H1 (cell line): ENCODE measurements around the gene FGD6. TPM values are rescaled to one million over a fixed set of nuclear protein-coding genes. Genes with fewer than 3 reads are reported as not detected.

Source experiments
- CTCF ChIA-PET: fragments of 300-600 bp; sonication (Branson Sonifier 250); formaldehyde crosslinking; loops from one replicate; lab custom pipeline; 2021; ENCODE audit not compliant: partially characterized antibody; lab: Charles Lee
- POLR2A ChIA-PET: fragments of 300-600 bp; sonication (Branson Sonifier 250); formaldehyde crosslinking; loops from one replicate; lab custom pipeline; 2021; ENCODE audit warnings: inconsistent platforms; ENCODE audit not compliant: partially characterized antibody; lab: Charles Lee
- DNase-seq, 2 experiments: peaks; one replicate each; pipeline versions ENCODE4 v3.0.0 to v3.0.0-alpha.2; 2010 to 2022; ENCODE audit warnings: low spot score in 2 of 2, low read depth in 1 of 2, mixed read lengths in 1 of 2
- FAIRE-seq: peaks from 2 replicates; lab custom pipeline; 2011; peaks lifted over from hg19 to GRCh38; lab: Jason Lieb, UNC
- H2AFZ ChIP-seq: 2 replicates; pipeline ENCODE4 v1.8.1; 2012; ENCODE audit warnings: low read length, inconsistent platforms
- H2AK5ac ChIP-seq: 2 replicates; pipeline ENCODE4 v1.6.1; 2013; ENCODE audit warnings: low read depth, low read length
- H2BK120ac ChIP-seq: replicated peaks from 2 replicates; pipeline ENCODE3; 2013; ENCODE audit warnings: low read depth, low read length, inconsistent platforms
- H2BK12ac ChIP-seq: 2 replicates; pipeline ENCODE4 v1.6.1; 2013; ENCODE audit warnings: low read depth, low read length
- H2BK15ac ChIP-seq: 2 replicates; pipeline ENCODE4 v1.6.1; 2013; ENCODE audit warnings: low read length
- H2BK20ac ChIP-seq: 2 replicates; pipeline ENCODE4 v1.6.1; 2013; ENCODE audit warnings: low read length
- H2BK5ac ChIP-seq: 2 replicates; pipeline ENCODE4 v1.6.1; 2013; ENCODE audit warnings: low read depth, low read length
- H3K14ac ChIP-seq: 2 replicates; pipeline ENCODE4 v1.6.1; 2013; ENCODE audit warnings: inconsistent platforms; ENCODE audit not compliant: insufficient read length
- H3K18ac ChIP-seq: 2 replicates; pipeline ENCODE4 v1.6.1; 2013; ENCODE audit warnings: low read length; ENCODE audit errors: extremely low read depth
- H3K23ac ChIP-seq: 2 replicates; pipeline ENCODE4 v1.6.1; 2013; ENCODE audit warnings: inconsistent platforms; ENCODE audit not compliant: insufficient read length
- H3K23me2 ChIP-seq: 2 replicates; pipeline ENCODE4 v1.6.1; 2013; ENCODE audit warnings: low read depth, low read length
- H3K27ac ChIP-seq: 2 replicates; pipeline ENCODE4 v1.6.1; 2011; ENCODE audit warnings: low read depth, low read length, inconsistent platforms
- H3K27me3 ChIP-seq, 4 experiments: replicated peaks in 1 of 4; 1 replicate in 1 of 4; 2 replicates in 3 of 4; pipeline versions ENCODE4 v1.6.1 to v1.8.1; 2011 to 2013; ENCODE audit warnings: low read length in 3 of 4, mild to moderate bottlenecking in 3 of 4, inconsistent platforms in 2 of 4, mixed read lengths in 2 of 4, moderate library complexity in 1 of 4; ENCODE audit not compliant: control insufficient read depth in 3 of 4, insufficient read depth in 3 of 4; ENCODE audit errors: extremely low read depth in 1 of 4
- H3K36me3 ChIP-seq, 4 experiments: 2 replicates each; pipeline versions ENCODE4 v1.6.1 to v1.8.1; 2011 to 2013; ENCODE audit warnings: mild to moderate bottlenecking in 4 of 4, low read length in 3 of 4, moderate library complexity in 2 of 4, control low read depth in 1 of 4, inconsistent platforms in 1 of 4; ENCODE audit not compliant: insufficient read depth in 4 of 4, control insufficient read depth in 2 of 4
- H3K4ac ChIP-seq: replicated peaks from 2 replicates; pipeline ENCODE3; 2013; ENCODE audit warnings: low read length, low read depth, mixed read lengths, inconsistent platforms; ENCODE audit not compliant: insufficient read length
- H3K4me1 ChIP-seq, 4 experiments: replicated peaks in 1 of 4; 1 replicate in 1 of 4; 2 replicates in 3 of 4; pipeline versions ENCODE4 v1.6.1 to v1.8.1; 2011 to 2013; ENCODE audit warnings: low read length in 3 of 4, inconsistent platforms in 2 of 4, mixed read lengths in 1 of 4; ENCODE audit not compliant: insufficient read depth in 4 of 4, control insufficient read depth in 3 of 4
- H3K4me2 ChIP-seq, 2 experiments: 2 replicates each; pipeline versions ENCODE4 v1.6.1 to v1.8.1; 2011 to 2013; ENCODE audit warnings: low read depth in 2 of 2, low read length in 2 of 2, control low read depth in 1 of 2, inconsistent platforms in 1 of 2, mild to moderate bottlenecking in 1 of 2; ENCODE audit not compliant: insufficient read depth in 1 of 2
- H3K4me3 ChIP-seq, 4 experiments: fragments of 200-600, 300-600 bp in 1 of 4; sonication (generic), shearing (Covaris generic), sonication (Bioruptor Twin) in 1 of 4; 2 replicates each; pipeline versions ENCODE4 v1.5.1 to v1.8.1; 2011 to 2016; ENCODE audit warnings: low read length in 4 of 4, low read depth in 3 of 4, control low read depth in 2 of 4, inconsistent platforms in 2 of 4, mild to moderate bottlenecking in 2 of 4, mixed read lengths in 1 of 4, moderate library complexity in 1 of 4; ENCODE audit not compliant: insufficient read depth in 2 of 4; ENCODE audit errors: extremely low read depth in 1 of 4
- H3K56ac ChIP-seq: replicated peaks from 2 replicates; pipeline ENCODE3; 2013; ENCODE audit warnings: low read depth, mild to moderate bottlenecking, mixed read lengths, low read length, inconsistent platforms; ENCODE audit not compliant: insufficient read length
- H3K79me1 ChIP-seq: 2 replicates; pipeline ENCODE4 v1.6.1; 2013; ENCODE audit warnings: low read depth, low read length, control low read depth
- H3K79me2 ChIP-seq, 2 experiments: 2 replicates each; pipeline versions ENCODE4 v1.6.1 to v1.8.1; 2012 to 2013; ENCODE audit warnings: low read length in 2 of 2, mild to moderate bottlenecking in 2 of 2, inconsistent platforms in 1 of 2; ENCODE audit not compliant: insufficient read depth in 2 of 2, control insufficient read depth in 1 of 2
- H3K9ac ChIP-seq, 4 experiments: replicated peaks in 1 of 4; 1 replicate in 1 of 4; 2 replicates in 3 of 4; pipeline versions ENCODE4 v1.6.1 to v1.8.1; 2011 to 2013; ENCODE audit warnings: low read depth in 3 of 4, low read length in 3 of 4, control low read depth in 2 of 4, mild to moderate bottlenecking in 2 of 4, moderate library complexity in 2 of 4, inconsistent platforms in 1 of 4; ENCODE audit errors: extremely low read depth in 1 of 4
- H3K9me3 ChIP-seq, 2 experiments: 2 replicates each; pipeline versions ENCODE4 v1.6.1 to v1.8.1; 2012 to 2013; ENCODE audit warnings: mild to moderate bottlenecking in 2 of 2, moderate library complexity in 2 of 2, control low read depth in 1 of 2, inconsistent platforms in 1 of 2, low read depth in 1 of 2, low read length in 1 of 2, mixed read lengths in 1 of 2; ENCODE audit not compliant: insufficient read depth in 2 of 2
- H4K20me1 ChIP-seq, 2 experiments: replicated peaks in 1 of 2; 2 replicates each; pipeline versions ENCODE3 to v1.8.1; 2011 to 2013; ENCODE audit warnings: inconsistent platforms in 2 of 2, low read length in 2 of 2, mild to moderate bottlenecking in 1 of 2; ENCODE audit not compliant: insufficient read depth in 2 of 2, control insufficient read depth in 1 of 2
- H4K5ac ChIP-seq: 2 replicates; pipeline ENCODE4 v1.6.1; 2013; ENCODE audit warnings: low read length, low read depth, mixed read lengths, inconsistent platforms; ENCODE audit not compliant: insufficient read length
- H4K8ac ChIP-seq: 2 replicates; pipeline ENCODE4 v1.8.0; 2013; ENCODE audit warnings: mild to moderate bottlenecking, moderate library complexity, low read length, inconsistent platforms; ENCODE audit not compliant: insufficient read depth; ENCODE audit errors: extremely low read depth
- H4K91ac ChIP-seq: replicated peaks from 2 replicates; pipeline ENCODE3; 2013; ENCODE audit warnings: low read length, mixed read lengths, inconsistent platforms; ENCODE audit not compliant: insufficient read length
- CHD2 ChIP-seq: IDR thresholded peaks from 2 replicates; pipeline ENCODE4 v1.6.1; 2012; ENCODE audit warnings: low read length, improper control_type of control experiment
- CTCF ChIP-seq, 3 experiments: IDR thresholded peaks; 1 replicate in 2 of 3; 2 replicates in 1 of 3; pipeline versions ENCODE4 v1.5.1 to v1.6.1; 2011; ENCODE audit warnings: low read length in 3 of 3, mild to moderate bottlenecking in 3 of 3, inconsistent platforms in 2 of 3, low read depth in 1 of 3, moderate library complexity in 1 of 3; ENCODE audit not compliant: insufficient read depth in 1 of 3; ENCODE audit errors: control extremely low read depth in 1 of 3
- E2F6 ChIP-seq: IDR thresholded peaks from 2 replicates; pipeline ENCODE4 v1.6.1; 2012; ENCODE audit warnings: inconsistent platforms
- JUN ChIP-seq: IDR thresholded peaks from 2 replicates; pipeline ENCODE4 v1.6.1; 2011; ENCODE audit warnings: low read depth, mild to moderate bottlenecking, improper control_type of control experiment, low read length
- RAD21 ChIP-seq, 2 experiments: IDR thresholded peaks in 1 of 2; conservative IDR thresholded peaks in 1 of 2; 2 replicates each; pipeline ENCODE4 v1.6.1; 2011; ENCODE audit warnings: low read depth in 2 of 2, low read length in 2 of 2, improper control_type of control experiment in 1 of 2, inconsistent platforms in 1 of 2, mild to moderate bottlenecking in 1 of 2, moderate library complexity in 1 of 2
- TAF7 ChIP-seq: optimal IDR thresholded peaks from 2 replicates; pipeline ENCODE3; 2011; ENCODE audit warnings: low read depth, mild to moderate bottlenecking, inconsistent platforms, low read length, moderate library complexity, borderline replicate concordance
- WGBS, 2 experiments: shearing (Covaris generic) in 1 of 2; methylation state at CpG; one replicate each; pipeline versions ENCODE4 v1.1.6 to v1.1.7; 2013 to 2015; ENCODE audit warnings: low lambda C conversion rate in 2 of 2, mixed read lengths in 2 of 2, inconsistent platforms in 1 of 2, low coverage in 1 of 2, missing lambda C conversion rate in 1 of 2; ENCODE audit not compliant: insufficient replicate concordance in 2 of 2, insufficient coverage in 1 of 2, insufficient read length in 1 of 2; ENCODE audit errors: extremely low coverage in 1 of 2, missing lambda C conversion rate in 1 of 2; 5-methylcytosine and 5-hydroxymethylcytosine counted together
- polyA plus RNA-seq, 7 experiments: library from polyadenylated mRNA; depleted of rRNA in 3 of 7; stranded (reverse) in 5 of 7; unstranded in 2 of 7; fragments of >200 nt in 5 of 7; fragments of 200-250 nt in 2 of 7; gene quantifications; 1 replicate in 5 of 7; 2 replicates in 1 of 7; 4 replicates in 1 of 7; pipeline versions ENCODE4 v1.2.1 to v1.2.3, GENCODE V29; 2011 to 2013; ENCODE audit warnings: missing spikeins in 2 of 7, mixed read lengths in 2 of 7
- total RNA-seq: library from RNA; stranded (reverse); fragmentation: NEBNext Ultra II Directional; extraction: Animal tissue kit (Norgen Biotek cat#: 25700); gene quantifications from 2 replicates; pipeline ENCODE4 v1.2.1, GENCODE V29; 2021

The FGD6 gene
- total and polyA plus RNA-seq, 2 of the 8 experiments (the other 6 are each of a cell fraction or from before 2014, with no cell fraction given), result 12.2 to 24.3 TPM

GRCh38 chr12:95073698-95074520 is 143.4 kb downstream of the FGD6 start:
- FAIRE-seq (peak; percentile 88), DNase-seq (no peak)
- H3K23ac ChIP-seq, result no peak overlapping the region
- H3K4me2 ChIP-seq, result no peak overlapping the region
- ChIA-PET CTCF (interaction anchor here (0.6 to 2.0 kb wide), 15 partner anchors 10 to 442 kb away, joined by 3 to 9 read pairs (median 3); partner anchors contain the start of gene METAP2), POLR2A (interaction anchor here (0.7 to 2.8 kb wide), 9 partner anchors 9 to 400 kb away, joined by 3 to 13 read pairs (median 5); partner anchors contain the start of genes FGD6, METAP2, NDUFA12 and VEZT)
- no peak overlapping the region for H3K18ac ChIP-seq
- H3K27ac ChIP-seq, result no peak overlapping the region
- H2BK5ac ChIP-seq, result no peak overlapping the region
- H3K14ac ChIP-seq, result no peak overlapping the region
- H3K23me2 ChIP-seq, result 0 out of 2 replicates have a peak, but pooled peaks cover 2% of the 10 kb centered on the region
- H3K27me3 ChIP-seq, result no peaks in the 10 kb centered on the region
- H3K9me3 ChIP-seq, result no peaks in the 10 kb centered on the region
- H3K79me1 ChIP-seq, result no peaks in the 10 kb centered on the region; the same call in 1 of the 2 replicates
- no peak overlapping the region for H4K91ac ChIP-seq
- no peaks in the 10 kb centered on the region for H3K4me1 ChIP-seq
- WGBS, 2 experiments, result 65% methylated on average over 23 of the region's 23 CpGs; no CpG with 5 or more reads in 1 of the 2 experiments
- H3K56ac ChIP-seq, result no peak overlapping the region
- peaks cover 4 to 38% of the 10 kb centered on the region in 2 experiments for H3K79me2 ChIP-seq
- peaks cover 0 to 6% (median 0%) of the 10 kb centered on the region in 4 experiments; a peak in 2 of 8 replicates for H3K36me3 ChIP-seq
- H2AK5ac ChIP-seq, result peak overlapping the region; percentile 8; the same call in 1 of the 2 replicates
- peak overlapping the region; percentile 6; the same call in 1 of the 2 replicates for H2AFZ ChIP-seq
- H3K4ac ChIP-seq, result no peak overlapping the region
- 0 out of 2 replicates have a peak overlapping the region, but pooled peaks have one; percentile 29 for H2BK15ac ChIP-seq
- H3K9ac ChIP-seq, result peak overlapping the region in 2 of 4 experiments; percentile 66 to 79; a peak in 2 of 7 replicates
- H4K8ac ChIP-seq, result no peak overlapping the region
- peak overlapping the region in 2 of 4 experiments; percentile 89 to 97; a peak in 4 of 8 replicates for H3K4me3 ChIP-seq
- no peak overlapping the region for H4K5ac ChIP-seq
- peaks cover 0 to 3% of the 10 kb centered on the region in 2 experiments for H4K20me1 ChIP-seq
- H2BK12ac ChIP-seq, result no peak overlapping the region
- H2BK20ac ChIP-seq, result no peak overlapping the region
- no peak overlapping the region for H2BK120ac ChIP-seq
- TF ChIP-seq CTCF (IDR thresholded peaks at IDR 0.05; ENCODE audit: control extremely low read depth in 1 of 3, insufficient read depth in 1 of 3, low read depth in 1 of 3, low read length in 3 of 3) (peak; percentile 65 to 93 (median 90); a peak in 3 of 4 replicates), JUN (no peak), TAF7 (no peak), RAD21 (IDR thresholded peaks at IDR 0.05 in 1 of 2, conservative IDR thresholded peaks at IDR 0.05 in 1 of 2; ENCODE audit: low read depth in 2 of 2, low read length in 2 of 2) (peak in 1 of 2 experiments; percentile 30; a peak in 2 of 4 replicates), E2F6 (peak; percentile 57), CHD2 (peak; percentile 3; the same call in 1 of the 2 replicates)
